BLaER1 (cell line): ENCODE results near the gene PXDN.

Experiments
- H3K27ac ChIP-seq: shearing (Covaris generic); formaldehyde crosslinking; 2 replicates; pipeline ENCODE4 v1.8.1; 2022
- H3K27me3 ChIP-seq: shearing (Covaris generic); formaldehyde crosslinking; 2 replicates; pipeline ENCODE4 v1.8.1; 2022
- H3K36me3 ChIP-seq: shearing (Covaris generic); formaldehyde crosslinking; 2 replicates; pipeline ENCODE4 v1.8.1; 2022
- H3K4me1 ChIP-seq: shearing (Covaris generic); formaldehyde crosslinking; 2 replicates; pipeline ENCODE4 v1.8.1; 2022
- H3K4me2 ChIP-seq: shearing (Covaris generic); formaldehyde crosslinking; 2 replicates; pipeline ENCODE4 v1.8.1; 2022
- H3K4me3 ChIP-seq: shearing (Covaris generic); formaldehyde crosslinking; 2 replicates; pipeline ENCODE4 v1.8.1; 2022
- H3K9ac ChIP-seq: shearing (Covaris generic); formaldehyde crosslinking; 2 replicates; pipeline ENCODE4 v1.8.1; 2022
- H3K9me3 ChIP-seq: shearing (Covaris generic); formaldehyde crosslinking; 2 replicates; pipeline ENCODE4 v1.8.1; 2022
- H4K20me1 ChIP-seq: shearing (Covaris generic); formaldehyde crosslinking; 2 replicates; pipeline ENCODE4 v1.8.1; 2022
- Cebpa-rat ChIP-seq: shearing (Covaris generic); IDR thresholded peaks from 2 replicates; pipeline ENCODE4 v1.8.1; 2022

PXDN gene

GRCh38 chr2:1698188-1698945 is 45.9 kb downstream of the PXDN start:
- H3K9me3 ChIP-seq: peaks cover 10% of the 10 kb centered on the region; the same call in 1 of the 2 replicates
- H3K4me1 ChIP-seq: peaks cover 93% of the 10 kb centered on the region
- H3K4me2 ChIP-seq: peak overlapping the region; percentile 25; the same call in 1 of the 2 replicates
- H4K20me1 ChIP-seq: peaks cover 99% of the 10 kb centered on the region
- H3K36me3 ChIP-seq: peaks cover 52% of the 10 kb centered on the region
- H3K9ac ChIP-seq: no peak overlapping the region
- no peak overlapping the region for H3K4me3 ChIP-seq
- TF ChIP-seq Cebpa-rat: no peak
- no peaks in the 10 kb centered on the region for H3K27me3 ChIP-seq
- no peak overlapping the region for H3K27ac ChIP-seq

DNA sequence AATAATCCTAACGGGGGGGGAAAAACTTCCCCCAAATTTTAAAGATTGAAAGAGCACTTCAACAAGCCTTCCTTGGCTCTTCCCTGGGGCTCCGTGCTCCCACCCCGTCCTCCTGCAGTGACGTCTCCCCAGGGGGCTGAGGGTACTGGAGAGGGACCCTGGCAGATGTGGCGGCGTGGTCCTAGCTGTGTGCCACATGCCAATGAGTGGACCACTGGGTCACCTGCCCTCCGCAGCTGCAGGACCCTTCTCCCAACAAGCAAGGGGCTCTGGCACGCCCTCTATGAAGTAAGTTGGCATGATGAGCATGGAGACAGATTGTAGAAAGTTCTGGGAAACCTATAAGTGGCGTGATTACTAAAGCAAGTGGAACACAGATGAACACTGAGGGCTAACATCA is 46.7 kb downstream of the PXDN start:
- H3K36me3 ChIP-seq: peaks cover 60% of the 10 kb centered on the region
- H3K9me3 ChIP-seq: peaks cover 10% of the 10 kb centered on the region; the same call in 1 of the 2 replicates
- TF ChIP-seq Cebpa-rat: no peak
- no peak overlapping the region for H3K4me3 ChIP-seq
- H3K4me1 ChIP-seq: peaks cover 86% of the 10 kb centered on the region
- no peak overlapping the region for H3K9ac ChIP-seq
- H3K4me2 ChIP-seq: peak overlapping the region; percentile 25
- no peak overlapping the region for H3K27ac ChIP-seq
- H4K20me1 ChIP-seq: peaks cover 99% of the 10 kb centered on the region
- no peaks in the 10 kb centered on the region for H3K27me3 ChIP-seq

GRCh38 chr2:1696472-1696871 is 47.8 kb downstream of the PXDN start:
- H3K4me1 ChIP-seq: peaks cover 82% of the 10 kb centered on the region
- H3K36me3 ChIP-seq: peaks cover 63% of the 10 kb centered on the region
- H3K9me3 ChIP-seq: peaks cover 10% of the 10 kb centered on the region; the same call in 1 of the 2 replicates
- no peaks in the 10 kb centered on the region for H3K27me3 ChIP-seq
- H3K9ac ChIP-seq: no peak overlapping the region
- TF ChIP-seq Cebpa-rat: no peak
- no peak overlapping the region for H3K4me2 ChIP-seq
- H3K4me3 ChIP-seq: no peak overlapping the region
- H3K27ac ChIP-seq: no peak overlapping the region
- peaks cover 99% of the 10 kb centered on the region for H4K20me1 ChIP-seq

GRCh38 chr2:1694371-1695271 is 49.7 kb downstream of the PXDN start:
- Histone ChIP-seq H3K27me3 (no peaks in the 10 kb centered on the region), H3K4me2 (peak overlapping the region; percentile 17), H3K9ac (0 out of 2 replicates have a peak overlapping the region, but pooled peaks have one; percentile 7), H3K27ac (0 out of 2 replicates have a peak overlapping the region, but pooled peaks have one; percentile 14), H4K20me1 (peaks cover 99% of the 10 kb centered on the region), H3K4me3 (no peak overlapping the region), H3K36me3 (peaks cover 76% of the 10 kb centered on the region), H3K4me1 (peaks cover 64% of the 10 kb centered on the region), H3K9me3 (peaks cover 10% of the 10 kb centered on the region; the same call in 1 of the 2 replicates)
- no peak for TF ChIP-seq Cebpa-rat

- peaks cover 10% of the 10 kb centered on the region; the same call in 1 of the 2 replicates for H3K9me3 ChIP-seq
- H3K36me3 ChIP-seq: peaks cover 85% of the 10 kb centered on the region
- H4K20me1 ChIP-seq: peaks cover 99% of the 10 kb centered on the region
- H3K4me3 ChIP-seq: no peak overlapping the region
- H3K9ac ChIP-seq: no peak overlapping the region
- peaks cover 60% of the 10 kb centered on the region for H3K4me1 ChIP-seq
- TF ChIP-seq Cebpa-rat: no peak
- H3K27me3 ChIP-seq: no peaks in the 10 kb centered on the region
- no peak overlapping the region for H3K27ac ChIP-seq
- no peak overlapping the region for H3K4me2 ChIP-seq
These were observed 50.6 kb downstream of the PXDN start for GRCh38 chr2:1693723-1694122.

DNA sequence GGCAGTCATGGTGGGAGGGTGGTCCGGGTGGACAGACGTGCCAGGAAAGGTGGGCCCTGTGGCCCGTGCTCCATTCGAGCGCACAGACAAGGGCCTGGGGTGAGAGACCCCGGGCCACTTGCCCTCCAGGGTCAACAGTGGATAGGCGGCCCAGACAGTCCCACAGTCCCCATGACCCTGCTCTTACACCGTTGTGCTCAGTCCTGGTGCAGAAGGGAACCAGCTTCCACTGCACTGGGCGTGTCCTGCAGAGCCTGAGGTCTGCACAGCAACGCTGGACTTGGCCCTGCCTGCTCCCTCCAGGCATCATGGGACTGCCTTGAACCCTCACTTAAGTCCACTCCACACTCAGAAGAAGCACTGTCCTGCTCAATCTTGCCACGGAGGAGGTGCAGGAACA is 52.0 kb downstream of the PXDN start:
- Histone ChIP-seq H3K27me3 (no peaks in the 10 kb centered on the region), H3K4me1 (peaks cover 60% of the 10 kb centered on the region), H3K9me3 (peaks cover 9% of the 10 kb centered on the region; the same call in 1 of the 2 replicates), H4K20me1 (peaks cover 99% of the 10 kb centered on the region), H3K27ac (no peak overlapping the region; the same call in 1 of the 2 replicates), H3K4me2 (no peak overlapping the region), H3K9ac (no peak overlapping the region), H3K4me3 (no peak overlapping the region), H3K36me3 (peaks cover 87% of the 10 kb centered on the region)
- TF ChIP-seq Cebpa-rat: no peak

- H3K9me3 ChIP-seq: no peaks in the 10 kb centered on the region
- H3K27me3 ChIP-seq: no peaks in the 10 kb centered on the region
- TF ChIP-seq Cebpa-rat: no peak
- no peak overlapping the region for H3K4me2 ChIP-seq
- no peak overlapping the region for H3K4me3 ChIP-seq
- H3K27ac ChIP-seq: no peak overlapping the region
- peaks cover 99% of the 10 kb centered on the region for H4K20me1 ChIP-seq
- peaks cover 60% of the 10 kb centered on the region for H3K4me1 ChIP-seq
- no peak overlapping the region for H3K9ac ChIP-seq
- H3K36me3 ChIP-seq: peaks cover 87% of the 10 kb centered on the region
These were observed 52.9 kb downstream of the PXDN start for GRCh38 chr2:1691366-1691765.

DNA sequence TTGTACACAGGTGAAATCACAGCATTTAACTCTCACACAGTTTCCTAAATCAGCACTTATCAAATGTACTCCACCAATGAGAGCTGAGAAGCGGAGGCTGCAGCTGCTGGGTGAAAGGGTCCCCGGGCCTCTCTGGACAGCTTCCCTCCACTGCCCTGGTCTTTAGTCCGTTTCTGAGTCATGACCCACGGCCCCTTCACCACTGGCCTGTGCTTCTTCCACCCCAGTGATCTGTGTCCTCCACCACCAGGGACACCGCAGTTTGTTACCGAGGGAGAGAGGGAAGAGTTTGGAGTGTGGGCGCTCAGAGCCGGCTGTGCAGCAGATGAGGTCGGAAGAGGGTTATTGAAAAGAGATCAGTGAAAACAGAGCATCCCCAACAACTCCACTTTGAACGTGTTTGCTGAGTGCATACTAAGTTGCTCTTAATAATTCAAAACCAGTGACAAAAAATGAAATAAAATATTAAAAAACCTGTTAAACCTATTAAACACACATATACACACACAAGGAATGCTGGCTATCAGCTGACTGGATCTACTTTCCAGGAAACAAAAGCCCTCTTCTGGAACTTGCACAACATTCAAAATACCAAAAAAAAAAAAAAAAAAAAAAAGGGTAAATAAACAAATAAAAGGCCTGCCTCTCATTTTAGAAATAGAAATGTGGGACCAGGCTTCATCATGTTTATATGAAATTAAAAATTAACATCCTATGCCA is 54.1 kb downstream of the PXDN start:
- Histone ChIP-seq H3K9me3 (no peaks in the 10 kb centered on the region), H3K36me3 (peaks cover 98% of the 10 kb centered on the region), H3K9ac (no peak overlapping the region), H3K4me1 (peaks cover 63% of the 10 kb centered on the region), H3K27me3 (no peaks in the 10 kb centered on the region), H3K4me2 (no peak overlapping the region), H4K20me1 (peaks cover 100% of the 10 kb centered on the region), H3K27ac (no peak overlapping the region), H3K4me3 (no peak overlapping the region)
- TF ChIP-seq Cebpa-rat: no peak

DNA sequence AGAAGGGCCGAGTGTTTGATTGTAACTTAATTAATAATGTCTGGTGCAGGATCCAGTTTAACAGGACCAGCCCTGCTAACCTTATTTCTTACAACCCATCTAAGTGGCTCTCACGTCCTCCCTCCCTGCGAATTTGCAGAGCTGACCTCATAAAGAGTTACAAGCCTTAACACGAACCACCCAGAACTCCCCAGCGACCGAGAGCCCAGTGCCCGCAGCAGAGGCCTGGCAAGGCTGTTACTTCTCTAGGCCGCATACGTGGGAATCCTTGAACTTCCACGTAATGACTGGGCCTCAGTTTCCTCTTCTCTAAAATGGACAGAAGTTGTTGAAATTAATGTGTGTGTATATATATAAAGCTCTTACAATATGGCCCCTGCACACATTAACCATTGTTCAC is 55.5 kb downstream of the PXDN start:
- H3K4me1 ChIP-seq: peaks cover 54% of the 10 kb centered on the region
- TF ChIP-seq Cebpa-rat: no peak
- no peaks in the 10 kb centered on the region for H3K27me3 ChIP-seq
- H3K36me3 ChIP-seq: peaks cover 99% of the 10 kb centered on the region
- no peak overlapping the region for H3K4me3 ChIP-seq
- H3K9ac ChIP-seq: 0 out of 2 replicates have a peak overlapping the region, but pooled peaks have one; percentile 10
- H3K4me2 ChIP-seq: peak overlapping the region; percentile 25; the same call in 1 of the 2 replicates
- H4K20me1 ChIP-seq: peaks cover 100% of the 10 kb centered on the region
- H3K9me3 ChIP-seq: no peaks in the 10 kb centered on the region
- no peak overlapping the region for H3K27ac ChIP-seq
